Cardiac fibroblast (primary cell): Measurements from ENCODE around the gene AUNIP.

ENCODE experiments used
- DNase-seq, 2 donors: peaks; one replicate each; pipeline versions ENCODE4 v3.0.0 to v3.0.0-alpha.2; 2010; ENCODE audit warnings: low read depth in 2 of 2
- H3K4me3 ChIP-seq, 2 donors: replicated peaks in 1 of 2; 1 replicate in 1 of 2; 2 replicates in 1 of 2; pipeline ENCODE4 v1.5.1; 2011; ENCODE audit warnings: low read depth in 2 of 2, low read length in 2 of 2, mild to moderate bottlenecking in 2 of 2, moderate library complexity in 1 of 2
- CTCF ChIP-seq: IDR thresholded peaks from one replicate; pipeline ENCODE4 v1.5.1; 2011; ENCODE audit warnings: low read depth, mild to moderate bottlenecking, low read length, inconsistent platforms

The AUNIP gene

GRCh38 chr1:25905680-25906643 lies 46.7 kb upstream of the AUNIP start, which contains the start of gene STMN1:
Gene STMN1, minus strand, starts transcription at chr1:25906419. Its CDS starts 1,743 bp downstream, at chr1:25904676.
- peak within 1 kb of the TSS; percentile 65 to 69 for H3K4me3 ChIP-seq
- TF ChIP-seq CTCF = no peak
- DNase-seq = peak; percentile 83 to 92

DNA sequence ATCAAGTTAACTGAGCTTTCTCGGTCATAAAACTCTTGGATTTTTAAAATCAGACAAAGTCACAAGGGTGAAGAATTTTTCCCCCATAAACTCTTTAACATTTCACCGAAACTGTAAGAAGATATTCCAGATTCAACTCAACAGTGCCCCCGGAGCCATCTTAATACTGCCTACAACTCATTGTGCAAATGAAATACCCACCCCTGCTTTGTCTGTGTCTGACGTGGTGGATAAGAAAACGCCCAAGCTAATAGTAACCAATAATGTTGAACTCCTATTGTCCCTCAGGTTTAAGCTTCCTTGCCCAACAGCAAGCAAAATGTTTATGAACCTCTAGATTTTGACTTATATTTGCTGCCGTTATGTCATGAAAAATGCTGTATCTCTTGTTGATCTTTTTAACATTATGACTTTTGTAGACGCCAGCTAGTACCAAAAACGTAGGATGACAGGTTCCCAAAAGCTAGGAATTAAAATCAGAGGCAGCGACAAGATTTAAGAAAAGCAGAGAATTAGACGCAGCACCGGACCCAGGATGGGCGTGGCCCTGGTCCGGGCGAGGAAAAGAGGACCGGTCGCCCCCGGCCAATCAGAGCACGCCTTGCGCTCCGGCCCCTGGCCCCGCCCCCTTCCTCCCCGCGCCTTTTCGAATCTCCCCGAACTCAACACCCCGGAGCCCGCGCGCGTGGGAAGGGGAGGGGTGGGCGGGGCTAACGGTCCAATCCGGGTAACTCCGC lies 45.9 kb upstream of the AUNIP start:
- peak; percentile 21 for TF ChIP-seq CTCF
- H3K4me3 ChIP-seq = peak overlapping the region; percentile 65 to 69
- peak; percentile 90 to 92 for DNase-seq

DNA sequence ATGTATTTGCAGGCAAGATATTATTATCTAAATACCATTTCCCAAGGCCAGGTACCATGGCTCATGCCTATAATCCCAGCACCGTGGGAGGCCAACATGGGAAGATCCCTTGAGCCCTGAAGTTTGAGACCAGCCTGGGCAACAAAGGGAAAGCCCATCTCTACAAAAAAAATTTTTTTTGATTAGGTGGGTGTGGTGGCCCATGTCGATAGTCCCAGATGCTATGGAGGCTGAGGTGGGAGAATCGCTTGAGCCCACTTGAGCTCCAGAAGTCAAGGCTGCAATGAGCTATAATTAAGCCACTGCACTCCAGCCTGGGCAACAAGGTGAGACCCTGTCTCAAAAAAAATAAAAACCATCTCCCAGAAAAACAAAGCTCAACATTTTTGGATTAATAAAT lies 44.7 kb upstream of the AUNIP start:
- H3K4me3 ChIP-seq = no peak overlapping the region
- no peak for TF ChIP-seq CTCF
- DNase-seq = no peak

DNA sequence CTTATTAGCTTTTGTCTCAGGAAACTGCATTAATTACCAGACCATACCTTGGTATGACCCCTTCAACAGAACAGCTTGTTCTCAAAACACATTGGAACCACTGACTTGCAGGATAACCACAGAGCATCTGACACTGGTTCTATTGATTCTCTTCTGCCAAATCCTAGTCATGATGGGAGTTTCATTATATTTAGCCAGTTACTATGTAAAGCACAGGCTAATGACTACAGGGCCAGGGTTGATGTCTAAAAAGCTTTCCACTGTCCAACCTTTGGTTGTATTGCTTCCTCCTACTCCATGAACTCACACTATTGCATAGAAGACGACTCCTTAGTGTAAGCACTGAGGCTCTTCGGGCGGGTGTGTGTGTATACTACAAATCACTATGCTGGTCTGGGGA lies 43.2 kb upstream of the AUNIP start:
- H3K4me3 ChIP-seq = no peak overlapping the region
- no peak for TF ChIP-seq CTCF
- no peak for DNase-seq

DNA sequence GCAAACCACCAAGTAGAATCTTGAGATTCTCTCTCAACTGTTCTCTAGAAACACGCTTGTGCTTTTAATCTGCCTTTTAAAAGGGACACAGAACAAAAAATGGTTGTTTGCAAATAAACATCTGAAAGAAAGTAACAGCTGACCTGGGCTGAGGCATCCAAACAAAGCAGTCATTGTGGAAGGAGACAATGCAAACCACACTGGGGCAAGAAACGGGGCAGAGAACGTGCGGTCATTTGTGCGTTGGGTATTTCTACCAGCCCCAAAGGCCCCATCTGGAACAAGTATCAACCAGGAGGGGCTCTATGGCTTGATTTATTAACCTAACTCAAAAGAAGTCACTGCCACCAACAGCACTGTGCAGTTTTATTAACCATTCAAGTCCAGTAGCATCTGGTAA lies 41.0 kb upstream of the AUNIP start:
- DNase-seq = no peak
- H3K4me3 ChIP-seq = no peak overlapping the region
- no peak for TF ChIP-seq CTCF

DNA sequence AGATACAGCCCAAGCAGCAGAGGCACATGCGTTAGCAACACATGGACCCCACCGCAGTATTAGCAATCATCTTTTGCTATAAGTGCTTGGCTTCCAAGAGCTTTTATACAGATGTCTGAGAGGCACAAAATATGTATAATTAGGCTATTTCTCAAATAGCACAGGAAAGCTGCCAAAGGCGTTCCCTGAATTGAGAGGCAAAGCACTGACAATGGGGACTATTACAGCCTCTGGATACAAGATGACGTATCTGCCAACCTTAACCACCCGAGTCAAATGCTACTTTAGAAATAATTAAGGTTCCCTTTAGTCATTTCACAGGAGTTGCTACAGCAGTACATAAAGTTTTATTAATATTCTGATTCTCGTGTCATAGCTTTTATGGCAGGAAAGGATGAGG lies 40.5 kb upstream of the AUNIP start:
- TF ChIP-seq CTCF = no peak
- DNase-seq = no peak
- no peak overlapping the region for H3K4me3 ChIP-seq
